ENCODE measurements around the gene CENPK. TPM values are rescaled to one million over a fixed set of nuclear protein-coding genes. Genes with fewer than 3 reads are reported as not detected.

Gene CENPK
- total RNA-seq, 1 donor from 2014 or later, result 0.38 TPM

GRCh38 chr5:65539827-65540226 is 23.1 kb downstream of the CENPK start:
- Histone ChIP-seq H3K9me3 (replicated peaks) (no peaks in the 10 kb centered on the region), H3K4me3 (no peak overlapping the region), H3K36me3 (no peaks in the 10 kb centered on the region), H3K27ac (replicated peaks) (no peak overlapping the region), H3K27me3 (ENCODE audit: low read depth) (no peaks in the 10 kb centered on the region), H3K4me1 (no peaks in the 10 kb centered on the region)
- no peak for TF ChIP-seq CTCF (IDR thresholded peaks at IDR 0.05; ENCODE audit: borderline replicate concordance)
- DNase-seq, result no peak
- intact Hi-C loops (cut with micrococcal nuclease), result no loop called here

GRCh38 chr5:65535529-65535987 is 27.4 kb downstream of the CENPK start:
- Histone ChIP-seq H3K27me3 (ENCODE audit: low read depth) (no peaks in the 10 kb centered on the region), H3K27ac (replicated peaks) (no peak overlapping the region), H3K4me1 (no peaks in the 10 kb centered on the region), H3K9me3 (replicated peaks) (no peaks in the 10 kb centered on the region), H3K36me3 (no peaks in the 10 kb centered on the region), H3K4me3 (no peak overlapping the region)
- no peak for TF ChIP-seq CTCF (IDR thresholded peaks at IDR 0.05; ENCODE audit: borderline replicate concordance)
- DNase-seq, result no peak
- intact Hi-C loops (cut with micrococcal nuclease), result no loop called here

DNA sequence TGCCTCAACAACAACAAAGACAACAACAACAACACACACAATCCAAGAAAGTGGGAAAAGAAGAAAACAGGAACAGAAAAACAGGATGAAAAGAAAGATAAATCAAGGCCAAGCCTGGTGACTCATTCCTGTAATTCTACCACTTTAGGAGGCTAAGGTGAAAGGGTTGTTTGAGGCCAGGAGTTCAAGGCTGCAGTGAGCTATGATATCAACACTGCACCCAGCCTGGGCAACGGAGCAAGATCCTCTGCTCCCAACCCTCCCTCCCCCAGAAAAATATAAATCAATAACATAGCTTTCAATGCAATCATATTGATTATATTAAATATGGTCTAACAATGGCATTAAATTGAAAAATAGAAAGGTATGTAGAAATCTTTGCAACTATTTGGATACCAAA is 32.1 kb downstream of the CENPK start:
- no peaks in the 10 kb centered on the region for H3K9me3 ChIP-seq (replicated peaks)
- no peak for TF ChIP-seq CTCF (IDR thresholded peaks at IDR 0.05; ENCODE audit: borderline replicate concordance)
- H3K27ac ChIP-seq (replicated peaks), result no peak overlapping the region
- intact Hi-C loops (cut with micrococcal nuclease), result no loop called here
- no peak for DNase-seq
- H3K4me1 ChIP-seq, result no peaks in the 10 kb centered on the region
- H3K27me3 ChIP-seq (ENCODE audit: low read depth), result no peaks in the 10 kb centered on the region
- no peaks in the 10 kb centered on the region for H3K36me3 ChIP-seq
- no peak overlapping the region for H3K4me3 ChIP-seq

- Histone ChIP-seq H3K27ac (replicated peaks) (no peak overlapping the region), H3K4me1 (no peaks in the 10 kb centered on the region), H3K4me3 (no peak overlapping the region), H3K27me3 (ENCODE audit: low read depth) (no peaks in the 10 kb centered on the region), H3K36me3 (no peaks in the 10 kb centered on the region), H3K9me3 (replicated peaks) (no peaks in the 10 kb centered on the region)
- TF ChIP-seq CTCF (IDR thresholded peaks at IDR 0.05; ENCODE audit: borderline replicate concordance), result no peak
- no peak for DNase-seq
- intact Hi-C loops (cut with micrococcal nuclease), result no loop called here
Observed at GRCh38 chr5:65525726-65526125, 37.2 kb downstream of the CENPK start.

GRCh38 chr5:65512170-65512937 is 50.6 kb downstream of the CENPK start:
- intact Hi-C loops (cut with micrococcal nuclease), result no loop called here
- no peaks in the 10 kb centered on the region for H3K27me3 ChIP-seq (ENCODE audit: low read depth)
- H3K4me3 ChIP-seq, result no peak overlapping the region
- no peaks in the 10 kb centered on the region for H3K9me3 ChIP-seq (replicated peaks)
- H3K36me3 ChIP-seq, result no peaks in the 10 kb centered on the region
- H3K4me1 ChIP-seq, result no peaks in the 10 kb centered on the region
- H3K27ac ChIP-seq (replicated peaks), result no peak overlapping the region
- no peak for DNase-seq
- TF ChIP-seq CTCF (IDR thresholded peaks at IDR 0.05; ENCODE audit: borderline replicate concordance), result no peak
